HG02678 (cell line): ENCODE data around the gene TSPAN18.

ENCODE experiments used
- ATAC-seq: cut with Tn5 transposase; IDR thresholded peaks from one replicate; pipeline ENCODE4 v1.9.1; 2021; ENCODE audit warnings: mild to moderate bottlenecking, moderate library complexity; ENCODE audit not compliant: unreplicated experiment

Gene TSPAN18

GRCh38 chr11:44861849-44862557 lies 135.2 kb downstream of the TSPAN18 start:
- peak; percentile 100 for ATAC-seq

GRCh38 chr11:44862558-44863101 lies 135.9 kb downstream of the TSPAN18 start:
- no peak for ATAC-seq

- ATAC-seq: no peak
Measured at GRCh38 chr11:44863231-44863630, 136.5 kb downstream of the TSPAN18 start.

DNA sequence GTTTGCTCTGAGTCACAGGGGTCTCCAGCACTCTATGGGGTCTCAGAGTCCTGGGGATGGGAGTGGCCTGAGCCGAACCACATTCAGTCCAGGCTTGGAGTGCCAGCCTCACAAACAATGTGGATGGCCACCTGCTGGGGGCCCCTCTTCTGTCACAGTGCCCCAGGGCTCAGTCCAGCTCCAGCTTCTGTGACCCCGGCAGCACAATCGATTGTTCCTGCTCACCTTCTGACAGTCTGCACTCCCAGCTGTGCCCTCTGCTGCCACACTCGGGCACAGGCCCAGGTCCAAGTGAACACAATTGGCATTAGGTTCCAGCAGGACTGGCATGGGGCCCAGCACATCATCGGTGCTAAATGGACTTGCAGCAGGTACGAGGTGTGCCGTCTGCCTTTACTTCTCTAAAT lies 139.1 kb downstream of the TSPAN18 start:
- ATAC-seq: no peak

DNA sequence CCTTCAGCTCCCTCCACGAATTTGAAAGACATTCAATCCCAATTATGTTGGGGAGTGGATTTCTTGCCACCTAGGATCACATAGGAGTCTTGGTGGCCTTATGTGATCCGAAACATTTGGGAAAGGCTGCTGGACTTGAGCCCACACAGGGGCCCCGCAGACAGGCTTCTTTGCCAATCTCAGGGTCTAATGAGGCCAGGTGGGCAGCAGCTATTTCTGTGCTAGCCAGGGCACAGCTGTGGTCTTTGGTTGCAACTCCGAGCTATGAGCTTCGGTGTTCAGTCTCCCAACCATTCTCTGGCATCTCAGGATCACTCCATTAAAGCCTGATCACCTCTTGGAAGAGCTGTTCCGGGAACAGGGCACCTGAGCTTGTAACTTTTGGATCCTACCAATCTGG lies 139.5 kb downstream of the TSPAN18 start:
- ATAC-seq: no peak

- no peak for ATAC-seq
Measured at GRCh38 chr11:44868021-44868420, 141.3 kb downstream of the TSPAN18 start.

DNA sequence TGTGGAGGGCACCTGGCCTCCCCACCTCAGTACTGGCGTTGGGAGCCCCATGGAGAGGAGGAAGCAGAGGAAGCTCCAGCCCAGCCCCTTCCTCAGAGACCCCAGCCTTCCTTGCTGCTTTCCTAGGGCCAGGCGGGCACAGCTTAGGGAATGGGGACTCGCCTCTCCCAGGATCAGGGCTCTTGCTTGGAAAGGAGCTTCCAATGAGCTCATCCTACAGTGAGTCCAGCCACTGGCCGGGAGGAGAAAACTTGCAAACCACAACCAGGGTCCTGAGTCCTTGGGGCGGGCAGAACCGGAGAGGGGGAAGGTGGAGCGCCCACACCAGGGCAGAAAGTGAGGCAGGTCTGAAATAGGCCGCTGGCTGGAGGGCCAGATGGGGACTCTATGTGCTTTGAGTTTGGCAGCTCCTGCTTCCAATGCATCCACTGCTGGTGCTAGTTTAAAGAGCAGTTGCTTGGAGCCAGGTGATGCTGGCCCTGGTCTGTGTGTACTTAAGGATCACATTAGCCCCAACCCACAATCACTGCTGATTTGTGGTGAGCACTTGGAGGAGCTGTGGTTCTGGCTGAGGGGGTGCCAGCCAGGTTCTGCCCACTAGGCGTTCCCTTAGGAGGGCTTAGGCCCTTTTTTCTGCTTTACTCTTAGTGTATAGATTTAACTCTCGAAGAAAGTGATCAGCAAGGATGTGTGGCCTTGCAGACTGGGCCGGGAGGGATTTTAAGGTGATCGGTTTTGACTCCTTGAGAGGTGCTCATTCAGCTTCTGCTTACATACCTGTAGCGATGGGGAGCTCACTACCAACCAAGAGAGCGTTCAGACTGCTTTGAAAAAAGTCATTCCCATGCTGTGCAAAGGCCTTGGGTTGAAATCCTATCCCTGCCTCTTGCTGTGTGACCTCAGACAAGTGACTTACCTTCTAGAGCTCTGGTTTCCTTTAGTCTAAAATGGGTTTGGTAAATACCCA lies 142.0 kb downstream of the TSPAN18 start:
- ATAC-seq: no peak

DNA sequence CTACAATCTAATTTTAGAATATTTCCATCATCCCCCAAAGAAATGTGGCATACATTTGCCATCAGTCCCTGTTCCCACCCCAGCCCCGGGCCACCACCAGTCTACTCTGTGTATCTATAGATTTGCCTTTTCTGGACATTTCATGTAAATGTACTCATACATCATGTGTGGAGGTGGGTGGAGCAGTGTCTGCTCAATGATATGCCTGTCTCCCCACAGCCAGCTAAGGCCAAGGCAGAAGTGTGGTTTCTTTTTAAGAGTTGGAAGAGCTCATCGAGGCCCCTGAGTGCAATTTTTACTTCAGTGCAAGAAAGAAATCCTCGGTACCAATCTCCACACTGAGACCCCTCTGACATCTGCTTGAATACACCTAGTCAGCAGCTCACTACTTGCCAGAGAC lies 143.4 kb downstream of the TSPAN18 start:
- no peak for ATAC-seq

GRCh38 chr11:44870615-44871176 lies 143.9 kb downstream of the TSPAN18 start:
- no peak for ATAC-seq

GRCh38 chr11:44871682-44872081 lies 144.9 kb downstream of the TSPAN18 start:
- peak; percentile 83 for ATAC-seq

DNA sequence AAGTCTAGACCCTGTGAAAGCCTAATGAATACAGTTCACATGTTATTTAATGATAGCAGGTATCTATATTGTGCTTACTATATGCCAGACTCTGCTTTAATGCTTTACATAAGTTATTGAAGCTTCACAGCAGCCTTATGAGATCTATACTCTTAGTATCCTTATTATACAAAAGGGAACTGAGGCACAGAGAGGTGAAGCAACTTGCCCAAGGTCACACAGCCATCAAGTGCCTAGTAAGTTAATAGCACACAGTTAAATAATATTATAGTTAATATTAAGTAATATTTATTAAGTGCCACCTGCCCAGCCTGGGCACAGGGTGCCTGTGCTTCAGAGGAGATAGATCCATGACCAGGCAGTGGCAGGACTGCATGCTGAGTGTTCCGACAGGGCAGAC lies 145.8 kb downstream of the TSPAN18 start:
- ATAC-seq: no peak

DNA sequence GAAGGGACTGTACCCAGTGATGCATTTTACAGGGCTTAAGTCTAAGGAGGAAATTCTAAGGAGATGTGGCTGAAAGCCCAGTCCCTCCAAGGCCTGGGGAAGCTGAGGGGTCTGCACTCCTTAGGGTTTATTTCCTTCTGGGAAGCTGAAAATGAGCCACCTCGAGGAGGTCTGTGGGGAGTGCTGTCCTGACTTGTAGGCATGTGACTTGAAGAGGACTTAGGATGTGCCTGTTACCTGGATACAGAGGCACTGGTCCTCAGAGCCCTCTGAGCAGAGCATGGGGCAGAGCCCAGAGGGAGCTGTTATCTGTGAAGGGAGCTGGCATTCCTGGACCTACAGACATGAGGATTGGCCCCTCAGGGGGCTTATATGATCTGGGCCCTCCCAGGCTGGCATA lies 146.8 kb downstream of the TSPAN18 start:
- ATAC-seq: no peak

GRCh38 chr11:44874284-44874683 lies 147.5 kb downstream of the TSPAN18 start:
- ATAC-seq: no peak

- ATAC-seq: no peak
Measured at GRCh38 chr11:44875037-44875436, 148.3 kb downstream of the TSPAN18 start.

DNA sequence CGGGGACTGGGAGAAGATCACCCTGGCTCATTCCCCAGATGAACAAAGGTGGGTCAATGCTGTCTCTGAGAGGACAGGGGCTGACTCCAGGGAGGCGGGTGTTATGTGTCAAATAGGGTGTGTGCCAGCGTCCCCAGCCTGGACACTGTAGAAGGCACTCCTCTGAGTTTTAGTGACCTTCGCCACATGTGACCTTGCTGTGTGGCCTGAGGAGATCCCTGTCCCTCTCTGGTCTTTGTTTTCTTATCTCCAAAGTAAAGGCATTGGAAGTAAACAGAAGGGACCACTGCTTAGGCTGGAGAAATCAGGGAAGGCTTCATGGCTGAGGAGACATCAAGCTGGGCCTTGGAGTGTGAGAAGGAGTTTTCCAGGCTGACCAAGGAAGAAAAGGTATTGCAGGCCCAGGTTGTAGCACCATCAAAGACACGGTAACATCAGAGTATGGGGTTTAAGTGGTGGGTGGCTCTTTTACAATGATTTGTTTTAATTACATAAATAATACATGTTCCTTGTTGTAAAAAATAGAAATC lies 149.5 kb downstream of the TSPAN18 start:
- ATAC-seq: no peak

DNA sequence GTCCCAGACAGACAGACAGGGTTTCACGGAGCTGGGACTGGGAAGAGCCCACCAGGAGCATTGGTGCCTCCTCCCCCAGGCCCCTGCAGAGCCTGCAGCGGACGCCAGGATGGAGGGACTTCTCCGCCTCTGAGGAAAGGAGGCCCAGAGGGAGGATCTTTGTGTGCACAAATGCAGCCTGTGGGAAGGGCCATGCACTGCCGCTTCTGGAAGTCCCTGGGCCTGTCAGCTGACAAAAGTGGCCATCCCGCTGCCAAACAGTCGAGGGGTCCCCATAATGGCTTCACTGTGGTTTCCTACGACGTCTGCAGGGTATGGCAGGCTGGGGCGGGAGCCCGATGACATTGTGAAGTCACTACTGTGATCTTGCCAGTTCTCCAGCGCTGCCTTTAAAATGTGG lies 150.1 kb downstream of the TSPAN18 start:
- no peak for ATAC-seq

DNA sequence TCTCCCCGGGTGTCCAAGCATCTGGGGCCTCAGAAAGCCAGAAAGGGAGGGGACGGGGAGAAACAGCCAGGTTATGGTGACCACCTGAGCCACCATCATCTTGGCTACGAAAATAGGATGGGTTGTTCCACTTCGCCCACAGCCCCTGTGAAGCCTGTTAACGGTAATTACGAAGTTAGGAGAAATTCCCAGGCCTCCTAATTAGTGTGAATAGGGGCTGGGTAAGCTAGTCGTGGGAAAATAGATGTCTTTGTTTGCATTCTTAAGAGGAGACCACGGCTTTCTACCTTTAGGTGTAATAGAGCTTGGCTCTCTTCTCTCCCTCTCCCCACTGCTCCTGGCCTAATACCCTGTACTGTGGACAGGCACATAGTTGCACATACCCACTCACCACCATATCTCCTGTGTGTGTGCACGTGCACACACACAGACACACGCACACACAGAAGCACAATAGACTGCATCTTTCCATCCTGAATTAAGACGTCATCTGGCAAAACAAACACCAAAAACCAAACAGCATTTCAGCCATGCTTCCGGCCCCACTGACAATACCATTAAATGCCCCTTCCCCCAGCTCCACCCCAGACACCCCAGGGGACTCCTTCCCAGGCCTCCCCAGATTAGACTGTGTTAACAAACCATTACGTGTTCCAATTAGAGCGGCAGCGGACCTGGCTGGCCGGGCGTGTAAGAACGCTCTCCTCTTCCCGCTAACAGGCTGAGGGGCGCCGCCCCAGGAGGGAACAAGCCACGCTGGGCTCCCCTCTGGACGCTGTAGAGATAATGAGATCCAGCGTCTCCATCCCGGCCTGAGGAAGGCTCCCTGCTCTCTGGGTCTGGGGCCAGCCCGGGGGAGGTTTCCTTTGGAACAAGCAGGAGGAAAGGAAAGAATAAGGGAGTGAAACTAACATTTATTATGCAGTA lies 151.1 kb downstream of the TSPAN18 start:
- no peak for ATAC-seq

GRCh38 chr11:44878711-44879110 lies 151.9 kb downstream of the TSPAN18 start:
- no peak for ATAC-seq

GRCh38 chr11:44879432-44879831 lies 152.7 kb downstream of the TSPAN18 start:
- no peak for ATAC-seq

DNA sequence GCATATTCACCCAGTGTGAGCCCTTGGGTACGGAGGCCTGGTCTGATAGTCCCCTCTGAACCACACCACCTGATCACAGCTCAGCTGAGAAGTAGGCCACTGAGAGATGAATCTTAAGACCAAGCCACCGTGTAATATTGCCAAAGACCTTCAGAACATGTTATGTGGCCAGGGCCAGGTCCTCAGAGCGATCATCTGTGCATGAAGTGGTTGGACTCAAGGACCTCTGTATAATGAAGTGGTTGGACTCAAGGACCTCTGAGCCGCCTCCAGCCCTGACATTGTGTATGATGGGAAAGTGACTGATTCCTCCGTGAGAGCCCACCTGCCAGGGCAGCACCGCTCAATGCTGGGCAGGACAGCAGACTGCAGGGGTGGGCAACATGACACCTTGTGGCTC lies 153.7 kb downstream of the TSPAN18 start:
- ATAC-seq: no peak
